Measurements from ENCODE around the gene KCND2.
"Not testable (repeated sequence)": the region's sequence is repeated elsewhere in the genome, so short reads cannot be mapped to it uniquely, and the experiment has no call there.

KCND2 gene

GRCh38 chr7:120502825-120503224 lies 229.8 kb downstream of the KCND2 start:
- no peak for DNase-seq

GRCh38 chr7:120504386-120504785 lies 231.4 kb downstream of the KCND2 start:
- DNase-seq, result no peak

GRCh38 chr7:120505770-120506169 lies 232.8 kb downstream of the KCND2 start:
- no peak for DNase-seq

- no peak for DNase-seq
Measured at GRCh38 chr7:120512701-120513100, 239.7 kb downstream of the KCND2 start.

GRCh38 chr7:120519224-120519623 lies 246.2 kb downstream of the KCND2 start:
- no peak for DNase-seq

GRCh38 chr7:120521761-120522737 lies 249.1 kb downstream of the KCND2 start:
- no peak for DNase-seq

GRCh38 chr7:120523985-120524384 lies 251.0 kb downstream of the KCND2 start:
- DNase-seq, result no peak

- DNase-seq, result no peak
Measured at GRCh38 chr7:120526902-120527509, 254.0 kb downstream of the KCND2 start.

GRCh38 chr7:120529736-120530135 lies 256.8 kb downstream of the KCND2 start:
- DNase-seq, result no peak

- DNase-seq, result no peak
Measured at GRCh38 chr7:120538335-120538734, 265.4 kb downstream of the KCND2 start.

- DNase-seq, result no peak
Measured at GRCh38 chr7:120539321-120539720, 266.3 kb downstream of the KCND2 start.

- DNase-seq, result no peak
Measured at GRCh38 chr7:120547605-120548004, 274.6 kb downstream of the KCND2 start.

GRCh38 chr7:120550494-120551048 lies 277.6 kb downstream of the KCND2 start:
- no peak for DNase-seq

GRCh38 chr7:120553491-120553890 lies 280.5 kb downstream of the KCND2 start:
- DNase-seq, result no peak

GRCh38 chr7:120554960-120555571 lies 282.1 kb downstream of the KCND2 start:
- peak; percentile 33 for DNase-seq

GRCh38 chr7:120564145-120564544 lies 291.2 kb downstream of the KCND2 start:
- DNase-seq, result no peak

- no peak for DNase-seq
Measured at GRCh38 chr7:120567204-120567603, 294.2 kb downstream of the KCND2 start.

- not testable (repeated sequence) for DNase-seq
Measured at GRCh38 chr7:120578657-120579056, 305.7 kb downstream of the KCND2 start.

GRCh38 chr7:120582916-120583315 lies 309.9 kb downstream of the KCND2 start:
- no peak for DNase-seq

- peak; percentile 94 for DNase-seq
Measured at GRCh38 chr7:120583899-120584586, 311.1 kb downstream of the KCND2 start.

- DNase-seq, result no peak
Measured at GRCh38 chr7:120586571-120586970, 313.6 kb downstream of the KCND2 start.

- no peak for DNase-seq
Measured at GRCh38 chr7:120587243-120587642, 314.3 kb downstream of the KCND2 start.

- no peak for DNase-seq
Measured at GRCh38 chr7:120588416-120588815, 315.4 kb downstream of the KCND2 start.
